HepG2 (cell line): ENCODE results near the gene TGIF2LY.
"Not testable (repeated sequence)": the region's sequence is repeated elsewhere in the genome, so short reads cannot be mapped to it uniquely, and the experiment has no call there.

Source experiments
- BCL6 ChIP-seq: IDR thresholded peaks from 2 replicates; pipeline ENCODE4 v1.6.1; 2016; ENCODE audit warnings: missing genetic modification reagents, missing compliant biosample characterization
- FIP1L1 ChIP-seq: fragments of 200-400 bp; formaldehyde crosslinking; IDR thresholded peaks from 2 replicates; pipeline ENCODE4 v1.6.1; 2018; ENCODE audit warnings: low read depth, mild to moderate bottlenecking, low read length, moderate library complexity, borderline replicate concordance; ENCODE audit not compliant: insufficient read depth
- FOXA1 ChIP-seq, 2 experiments: fragments of 450-650 bp in 1 of 2; sonication (generic) in 1 of 2; formaldehyde crosslinking in 1 of 2; IDR thresholded peaks; 2 replicates each; pipeline versions ENCODE4 v1.4.0 to v1.6.1; 2016 to 2020; ENCODE audit warnings: missing genetic modification reagents in 1 of 2
- MEF2D ChIP-seq: sonication (generic); formaldehyde crosslinking; IDR thresholded peaks from 2 replicates; pipeline ENCODE4 v1.5.1; 2020; ENCODE audit warnings: mild to moderate bottlenecking, missing genetic modification reagents
- NFYB ChIP-seq: sonication (generic); formaldehyde crosslinking; IDR thresholded peaks from 2 replicates; pipeline ENCODE4 v1.4.0; 2020; ENCODE audit warnings: missing genetic modification reagents
- TCF7L2 ChIP-seq: IDR thresholded peaks from 2 replicates; pipeline ENCODE4 v1.6.1; 2011; ENCODE audit warnings: mild to moderate bottlenecking, low read depth, low read length, moderate library complexity
- ZBTB8A ChIP-seq: sonication (generic); formaldehyde crosslinking; IDR thresholded peaks from 2 replicates; pipeline ENCODE4 v1.4.0; 2020; ENCODE audit warnings: mild to moderate bottlenecking, low read depth, missing genetic modification reagents, borderline replicate concordance
- TF ChIP-seq, protein P1 (sequence below): sonication (generic); formaldehyde crosslinking; IDR thresholded peaks from 2 replicates; pipeline ENCODE4 v1.4.0; 2020; ENCODE audit warnings: missing genetic modification reagents
- TF ChIP-seq, protein P2 (sequence below): sonication (generic); formaldehyde crosslinking; IDR thresholded peaks from 2 replicates; pipeline ENCODE4 v1.5.0; 2020; ENCODE audit warnings: mild to moderate bottlenecking, missing genetic modification reagents, moderate library complexity

DNA sequence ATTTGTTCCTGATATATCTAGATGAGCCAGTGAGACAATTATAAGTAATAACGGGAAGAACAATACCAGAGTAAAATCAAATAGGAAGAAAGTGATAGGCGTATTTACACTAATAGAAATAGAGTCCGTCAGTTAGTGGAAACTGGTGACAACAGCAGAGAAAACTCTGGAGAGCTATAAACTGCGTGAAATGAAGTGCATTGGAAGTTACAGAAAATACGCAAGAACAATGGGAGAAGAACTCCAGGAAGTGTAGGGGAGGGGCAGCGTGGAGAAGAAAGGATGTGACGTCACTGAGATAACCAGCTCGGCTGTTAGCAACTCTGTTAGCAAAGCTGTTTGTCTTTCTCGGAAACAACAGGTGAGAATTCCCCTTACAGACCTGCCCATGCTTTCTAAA, at the start of gene TGIF2LY:
- TF ChIP-seq, protein P1, sequence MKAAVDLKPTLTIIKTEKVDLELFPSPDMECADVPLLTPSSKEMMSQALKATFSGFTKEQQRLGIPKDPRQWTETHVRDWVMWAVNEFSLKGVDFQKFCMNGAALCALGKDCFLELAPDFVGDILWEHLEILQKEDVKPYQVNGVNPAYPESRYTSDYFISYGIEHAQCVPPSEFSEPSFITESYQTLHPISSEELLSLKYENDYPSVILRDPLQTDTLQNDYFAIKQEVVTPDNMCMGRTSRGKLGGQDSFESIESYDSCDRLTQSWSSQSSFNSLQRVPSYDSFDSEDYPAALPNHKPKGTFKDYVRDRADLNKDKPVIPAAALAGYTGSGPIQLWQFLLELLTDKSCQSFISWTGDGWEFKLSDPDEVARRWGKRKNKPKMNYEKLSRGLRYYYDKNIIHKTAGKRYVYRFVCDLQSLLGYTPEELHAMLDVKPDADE (CRISPR knock-in tag) = not testable (repeated sequence)
- TF ChIP-seq ZBTB8A (CRISPR knock-in tag); BCL6 (CRISPR knock-in tag); MEF2D (CRISPR knock-in tag); NFYB (CRISPR knock-in tag); FOXA1 (IDR thresholded peaks at IDR 0.05); FOXA1 (CRISPR knock-in tag; IDR thresholded peaks at IDR 0.05); TCF7L2; FIP1L1: not testable (repeated sequence)
- TF ChIP-seq, protein P2, sequence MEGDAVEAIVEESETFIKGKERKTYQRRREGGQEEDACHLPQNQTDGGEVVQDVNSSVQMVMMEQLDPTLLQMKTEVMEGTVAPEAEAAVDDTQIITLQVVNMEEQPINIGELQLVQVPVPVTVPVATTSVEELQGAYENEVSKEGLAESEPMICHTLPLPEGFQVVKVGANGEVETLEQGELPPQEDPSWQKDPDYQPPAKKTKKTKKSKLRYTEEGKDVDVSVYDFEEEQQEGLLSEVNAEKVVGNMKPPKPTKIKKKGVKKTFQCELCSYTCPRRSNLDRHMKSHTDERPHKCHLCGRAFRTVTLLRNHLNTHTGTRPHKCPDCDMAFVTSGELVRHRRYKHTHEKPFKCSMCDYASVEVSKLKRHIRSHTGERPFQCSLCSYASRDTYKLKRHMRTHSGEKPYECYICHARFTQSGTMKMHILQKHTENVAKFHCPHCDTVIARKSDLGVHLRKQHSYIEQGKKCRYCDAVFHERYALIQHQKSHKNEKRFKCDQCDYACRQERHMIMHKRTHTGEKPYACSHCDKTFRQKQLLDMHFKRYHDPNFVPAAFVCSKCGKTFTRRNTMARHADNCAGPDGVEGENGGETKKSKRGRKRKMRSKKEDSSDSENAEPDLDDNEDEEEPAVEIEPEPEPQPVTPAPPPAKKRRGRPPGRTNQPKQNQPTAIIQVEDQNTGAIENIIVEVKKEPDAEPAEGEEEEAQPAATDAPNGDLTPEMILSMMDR (CRISPR knock-in tag) = not testable (repeated sequence)
